GM21529 (cell line): ENCODE results near the gene UROC1.

Experiments used
- ATAC-seq: cut with Tn5 transposase; IDR thresholded peaks from one replicate; pipeline ENCODE4 v1.9.1; 2021; ENCODE audit not compliant: unreplicated experiment

UROC1 gene

GRCh38 chr3:126445506-126445905 is 72.1 kb downstream of the UROC1 start:
- no peak for ATAC-seq

GRCh38 chr3:126442856-126443242 is 74.7 kb downstream of the UROC1 start:
- ATAC-seq = no peak

- no peak for ATAC-seq
Measured at GRCh38 chr3:126442094-126442855, 75.3 kb downstream of the UROC1 start.

GRCh38 chr3:126441256-126441880 is 76.2 kb downstream of the UROC1 start:
- ATAC-seq = no peak

- ATAC-seq = no peak
Measured at GRCh38 chr3:126440709-126440995, 76.9 kb downstream of the UROC1 start.

GRCh38 chr3:126439968-126440708 is 77.4 kb downstream of the UROC1 start:
- ATAC-seq = no peak

GRCh38 chr3:126439346-126439967 is 78.1 kb downstream of the UROC1 start:
- no peak for ATAC-seq

- no peak for ATAC-seq
Measured at GRCh38 chr3:126438746-126439145, 78.8 kb downstream of the UROC1 start.

- ATAC-seq = no peak
Measured at GRCh38 chr3:126438186-126438585, 79.4 kb downstream of the UROC1 start.

GRCh38 chr3:126436826-126437717 is 80.5 kb downstream of the UROC1 start:
- ATAC-seq = no peak

- ATAC-seq = no peak
Measured at GRCh38 chr3:126435456-126436315, 81.9 kb downstream of the UROC1 start.

GRCh38 chr3:126434931-126435411 is 82.6 kb downstream of the UROC1 start:
- ATAC-seq = no peak

GRCh38 chr3:126434264-126434590 is 83.3 kb downstream of the UROC1 start:
- ATAC-seq = no peak

GRCh38 chr3:126433496-126434263 is 83.9 kb downstream of the UROC1 start:
- ATAC-seq = no peak

GRCh38 chr3:126433105-126433430 is 84.5 kb downstream of the UROC1 start:
- no peak for ATAC-seq

- no peak for ATAC-seq
Measured at GRCh38 chr3:126432361-126433104, 85.0 kb downstream of the UROC1 start.
